IMR-90 (cell line): ENCODE measurements around the gene PTPRN2. TPM values are rescaled to one million over a fixed set of nuclear protein-coding genes. Genes with fewer than 3 reads are reported as not detected.

Experiments used
- ATAC-seq: fragments of 200-7000 bp; cut with Tn5 transposase; 2 replicates; pipeline ENCODE4 v1.9.1; 2020; ENCODE audit warnings: low read depth, mild to moderate bottlenecking, moderate library complexity
- BruUV-seq: library from RNA; stranded (reverse); fragments of 400-500 nt; replicated peaks from 2 replicates; lab custom pipeline; 2021; lab: Mats Ljungman, UMichigan
- CTCF ChIA-PET: fragments of 300-600 bp; formaldehyde crosslinking; extraction: SDS; loops from one replicate; lab custom pipeline; 2021; ENCODE audit warnings: antibody characterized with exemption; lab: Yijun Ruan, JAX
- POLR2A ChIA-PET: fragments of 300-600 bp; sonication (Branson Sonifier 250); formaldehyde crosslinking; loops from one replicate; lab custom pipeline; 2022; ENCODE audit warnings: antibody characterized with exemption; ENCODE audit not compliant: unreplicated experiment; lab: Charles Lee
- DNase-seq: peaks from one replicate; pipeline ENCODE4 v3.0.0; 2013
- H2AFZ ChIP-seq: replicated peaks from 2 replicates; pipeline ENCODE3; 2013; ENCODE audit warnings: low read length, mild to moderate bottlenecking; ENCODE audit not compliant: poor library complexity
- H2AK5ac ChIP-seq: 2 replicates; pipeline ENCODE4 v1.6.1; 2013; ENCODE audit warnings: low read depth, low read length, inconsistent platforms
- H2AK9ac ChIP-seq: replicated peaks from 2 replicates; pipeline ENCODE3; 2013; ENCODE audit warnings: mild to moderate bottlenecking, low read depth, low read length, moderate library complexity; ENCODE audit not compliant: poor library complexity
- H2BK120ac ChIP-seq: 2 replicates; pipeline ENCODE4 v1.6.1; 2013; ENCODE audit warnings: low read depth, low read length, inconsistent platforms
- H2BK15ac ChIP-seq: 3 replicates; pipeline ENCODE4 v1.6.1; 2013; ENCODE audit warnings: low read depth, low read length, inconsistent platforms
- H2BK20ac ChIP-seq: 2 replicates; pipeline ENCODE4 v1.6.1; 2013; ENCODE audit warnings: low read depth, mild to moderate bottlenecking, inconsistent platforms, low read length, moderate library complexity
- H2BK5ac ChIP-seq: 2 replicates; pipeline ENCODE4 v1.6.1; 2013; ENCODE audit warnings: mild to moderate bottlenecking, low read depth, low read length, inconsistent platforms; ENCODE audit not compliant: poor library complexity, severe bottlenecking
- H3K14ac ChIP-seq: replicated peaks from 2 replicates; pipeline ENCODE4 v1.6.1; 2013; ENCODE audit warnings: low read depth, low read length, inconsistent platforms
- H3K18ac ChIP-seq: 2 replicates; pipeline ENCODE4 v1.6.1; 2013; ENCODE audit warnings: low read depth, low read length, control low read depth
- H3K23ac ChIP-seq: 2 replicates; pipeline ENCODE4 v1.6.1; 2013; ENCODE audit warnings: low read depth, low read length, inconsistent platforms
- H3K27ac ChIP-seq: 2 replicates; pipeline ENCODE4 v1.5.1; 2013; ENCODE audit warnings: mild to moderate bottlenecking, control low read depth, low read length; ENCODE audit not compliant: insufficient read depth
- H3K27me3 ChIP-seq: 2 replicates; pipeline ENCODE4 v1.6.1; 2013; ENCODE audit warnings: low read length; ENCODE audit not compliant: control insufficient read depth, insufficient read depth
- H3K36me3 ChIP-seq: 2 replicates; pipeline ENCODE4 v1.6.1; 2013; ENCODE audit warnings: low read length, mixed read lengths; ENCODE audit not compliant: control insufficient read depth, insufficient read depth
- H3K4ac ChIP-seq: 2 replicates; pipeline ENCODE4 v1.6.1; 2013; ENCODE audit warnings: low read depth, low read length, inconsistent platforms
- H3K4me1 ChIP-seq: 2 replicates; pipeline ENCODE4 v1.6.1; 2013; ENCODE audit warnings: low read length, mixed read lengths; ENCODE audit not compliant: control insufficient read depth, insufficient read depth
- H3K4me2 ChIP-seq: 2 replicates; pipeline ENCODE4 v1.6.1; 2013; ENCODE audit warnings: low read depth, mild to moderate bottlenecking, control low read depth, low read length, moderate library complexity
- H3K4me3 ChIP-seq: 2 replicates; pipeline ENCODE4 v1.5.1; 2013; ENCODE audit warnings: low read depth, mild to moderate bottlenecking, control low read depth, low read length, moderate library complexity; ENCODE audit not compliant: insufficient read depth
- H3K56ac ChIP-seq: 2 replicates; pipeline ENCODE4 v1.6.1; 2013; ENCODE audit warnings: low read length, inconsistent platforms; ENCODE audit not compliant: insufficient read depth; ENCODE audit errors: extremely low read depth
- H3K79me1 ChIP-seq, 2 experiments: 2 replicates each; pipeline ENCODE4 v1.6.1; 2013; ENCODE audit warnings: low read length in 2 of 2, inconsistent platforms in 1 of 2, low read depth in 1 of 2
- H3K9ac ChIP-seq: 2 replicates; pipeline ENCODE4 v1.6.1; 2013; ENCODE audit warnings: low read depth, low read length, control low read depth
- H3K9me1 ChIP-seq: 2 replicates; pipeline ENCODE4 v1.6.1; 2013; ENCODE audit warnings: low read length, inconsistent platforms; ENCODE audit not compliant: insufficient read depth
- H3K9me3 ChIP-seq: 2 replicates; pipeline ENCODE4 v1.6.1; 2013; ENCODE audit warnings: low read length; ENCODE audit not compliant: control insufficient read depth, insufficient read depth
- H4K20me1 ChIP-seq: 2 replicates; pipeline ENCODE4 v1.6.1; 2013; ENCODE audit warnings: low read length, inconsistent platforms; ENCODE audit not compliant: insufficient read depth
- H4K5ac ChIP-seq: 2 replicates; pipeline ENCODE4 v1.6.1; 2013; ENCODE audit warnings: mild to moderate bottlenecking, low read depth, low read length, control low read depth
- H4K8ac ChIP-seq, 2 experiments: 2 replicates each; pipeline ENCODE4 v1.6.1; 2013; ENCODE audit warnings: low read depth in 2 of 2, low read length in 2 of 2, control low read depth in 1 of 2, inconsistent platforms in 1 of 2
- H4K91ac ChIP-seq: 2 replicates; pipeline ENCODE4 v1.6.1; 2013; ENCODE audit warnings: low read depth, low read length, inconsistent platforms; ENCODE audit not compliant: insufficient read depth
- CTCF ChIP-seq: conservative IDR thresholded peaks from 2 replicates; pipeline ENCODE4 v1.5.1; 2012; ENCODE audit warnings: mild to moderate bottlenecking, low read depth, low read length, improper control_type of control experiment
- FOS ChIP-seq: fragments of 150-350 bp; IDR thresholded peaks from 2 replicates; pipeline ENCODE4 v1.6.1; 2016; ENCODE audit warnings: low read depth, low read length
- MAFK ChIP-seq: IDR thresholded peaks from 2 replicates; pipeline ENCODE4 v1.6.1; 2012; ENCODE audit warnings: low read depth, low read length, improper control_type of control experiment
- NFE2L2 ChIP-seq: fragments of 150-350 bp; IDR thresholded peaks from 2 replicates; pipeline ENCODE4 v1.6.1; 2016; ENCODE audit warnings: low read depth, mild to moderate bottlenecking, low read length
- POLR2A ChIP-seq: IDR thresholded peaks from 2 replicates; pipeline ENCODE4 v1.6.1; 2012; ENCODE audit warnings: mild to moderate bottlenecking, low read depth, low read length
- SMC3 ChIP-seq: fragments of 150-350 bp; IDR thresholded peaks from 2 replicates; pipeline ENCODE4 v1.6.1; 2016; ENCODE audit warnings: low read depth, mild to moderate bottlenecking, antibody characterized with exemption, low read length, moderate library complexity
- WGBS, 2 experiments: methylation state at CpG; one replicate each; pipeline versions ENCODE4 v1.1.5 to v1.1.7; 2013; ENCODE audit warnings: missing lambda C conversion rate in 2 of 2; ENCODE audit not compliant: insufficient read length in 1 of 2; ENCODE audit errors: extremely low coverage in 2 of 2; 5-methylcytosine and 5-hydroxymethylcytosine counted together
- dilution Hi-C: fragments of 300-500 bp; cut with HindIII; formaldehyde crosslinking; loops from one replicate; pipeline ENCODE4 v1.14.3; 2018; ENCODE audit warnings: low sequenced_read_pairs; ENCODE audit not compliant: unreplicated experiment
- in situ Hi-C: fragments of 300-500 bp; cut with MboI; formaldehyde crosslinking; loops from 3 replicates; pipeline ENCODE4 v1.14.3; 2019; ENCODE audit warnings: low sequenced_read_pairs, inconsistent platforms, mixed read lengths
- intact Hi-C: fragments of 100-400 bp; cut with micrococcal nuclease; formaldehyde crosslinking; loops from 2 replicates; pipeline ENCODE4 v1.10.0; 2022
- polyA plus RNA-seq, 3 experiments: library from polyadenylated mRNA; depleted of rRNA; stranded (reverse); fragments of >200 nt; gene quantifications; 2 replicates each; pipeline ENCODE4 v1.2.3, GENCODE V29; 2012; ENCODE audit warnings: low replicate concordance in 1 of 3
- total RNA-seq: library from RNA; depleted of rRNA; stranded (reverse); fragments of >200 nt; gene quantifications from 2 replicates; pipeline ENCODE4 v1.2.3, GENCODE V29; 2012

The PTPRN2 gene
- total and polyA plus RNA-seq, 2 of the 4 experiments (the other 2 are of a cell fraction): 0.03 TPM; not detected in 1

DNA sequence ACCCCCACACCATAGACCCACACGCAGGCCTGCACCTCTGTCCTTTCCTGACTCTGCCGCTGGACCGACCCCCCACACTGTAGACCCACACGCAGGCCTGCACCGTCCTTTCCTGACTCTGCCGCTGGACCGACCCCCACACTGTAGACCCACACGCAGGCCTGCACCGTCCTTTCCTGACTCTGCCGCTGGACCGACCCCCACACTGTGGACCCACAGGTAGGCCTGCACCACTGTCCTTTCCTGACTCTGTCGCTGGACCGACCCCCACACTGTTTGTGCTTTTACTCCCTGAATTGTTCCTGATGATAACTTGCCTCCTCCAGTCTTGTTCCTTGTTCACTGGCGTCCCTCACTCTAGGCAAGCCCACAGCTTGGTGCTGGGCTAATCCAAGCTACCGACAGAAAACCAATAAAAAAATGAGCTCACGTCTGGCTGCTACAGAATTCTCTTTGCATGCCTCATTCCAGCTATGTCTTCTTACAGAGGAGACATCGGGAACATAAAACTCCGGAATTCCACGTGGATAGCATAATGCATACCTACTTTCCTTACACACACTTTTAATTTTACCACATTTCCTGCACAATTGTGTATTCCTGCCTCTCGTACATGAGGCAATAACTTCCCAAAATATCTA is 494.3 kb downstream of the PTPRN2 start:
- H4K91ac ChIP-seq: no peak overlapping the region
- no peak overlapping the region for H3K4me2 ChIP-seq
- no peak for DNase-seq
- H2AK9ac ChIP-seq: no peak overlapping the region
- no peak overlapping the region for H3K23ac ChIP-seq
- WGBS, 2 experiments: 71% methylated on average over 10 of the region's 20 CpGs; no CpG with 5 or more reads in 1 of the 2 experiments
- H3K14ac ChIP-seq: no peak overlapping the region
- no peaks in the 10 kb centered on the region for H3K79me1 ChIP-seq
- H2AFZ ChIP-seq: no peak overlapping the region
- H3K9me3 ChIP-seq: peaks cover 24% of the 10 kb centered on the region
- in situ Hi-C loops (no loop called here), dilution Hi-C loops (no loop called here), intact Hi-C loops (no loop called here)
- H4K8ac ChIP-seq: no peak overlapping the region
- H2BK15ac ChIP-seq: no peak overlapping the region
- H2BK120ac ChIP-seq: no peak overlapping the region
- H4K20me1 ChIP-seq: no peaks in the 10 kb centered on the region
- no peaks in the 10 kb centered on the region for H3K9me1 ChIP-seq
- no peak overlapping the region for H2BK20ac ChIP-seq
- H3K4me3 ChIP-seq: no peak overlapping the region
- H2AK5ac ChIP-seq: no peak overlapping the region
- BruUV-seq: no TSS peak
- H3K27ac ChIP-seq: no peak overlapping the region
- no peak overlapping the region for H4K5ac ChIP-seq
- no peak for ATAC-seq
- no peaks in the 10 kb centered on the region for H3K36me3 ChIP-seq
- no peaks in the 10 kb centered on the region for H3K4me1 ChIP-seq
- no peak overlapping the region for H2BK5ac ChIP-seq
- ChIA-PET CTCF (no interaction called here), POLR2A (no interaction called here)
- H3K27me3 ChIP-seq: no peaks in the 10 kb centered on the region
- TF ChIP-seq FOS (no peak), MAFK (no peak), POLR2A (no peak), CTCF (no peak), SMC3 (no peak), NFE2L2 (no peak)
- H3K9ac ChIP-seq: no peak overlapping the region
- H3K4ac ChIP-seq: no peak overlapping the region
- no peak overlapping the region for H3K18ac ChIP-seq
- no peak overlapping the region for H3K56ac ChIP-seq
